H1 (cell line): ENCODE measurements around the gene CUBN. TPM values are rescaled to one million over a fixed set of nuclear protein-coding genes. Genes with fewer than 3 reads are reported as not detected.

Experiments used
- CTCF ChIA-PET: fragments of 300-600 bp; sonication (Branson Sonifier 250); formaldehyde crosslinking; loops from one replicate; lab custom pipeline; 2021; ENCODE audit not compliant: partially characterized antibody; lab: Charles Lee
- POLR2A ChIA-PET: fragments of 300-600 bp; sonication (Branson Sonifier 250); formaldehyde crosslinking; loops from one replicate; lab custom pipeline; 2021; ENCODE audit warnings: inconsistent platforms; ENCODE audit not compliant: partially characterized antibody; lab: Charles Lee
- DNase-seq, 2 experiments: peaks; one replicate each; pipeline versions ENCODE4 v3.0.0 to v3.0.0-alpha.2; 2010 to 2022; ENCODE audit warnings: low spot score in 2 of 2, low read depth in 1 of 2, mixed read lengths in 1 of 2
- FAIRE-seq: peaks from 2 replicates; lab custom pipeline; 2011; peaks lifted over from hg19 to GRCh38; lab: Jason Lieb, UNC
- H2AFZ ChIP-seq: 2 replicates; pipeline ENCODE4 v1.8.1; 2012; ENCODE audit warnings: low read length, inconsistent platforms
- H2AK5ac ChIP-seq: 2 replicates; pipeline ENCODE4 v1.6.1; 2013; ENCODE audit warnings: low read depth, low read length
- H2BK120ac ChIP-seq: replicated peaks from 2 replicates; pipeline ENCODE3; 2013; ENCODE audit warnings: low read depth, low read length, inconsistent platforms
- H2BK12ac ChIP-seq: 2 replicates; pipeline ENCODE4 v1.6.1; 2013; ENCODE audit warnings: low read depth, low read length
- H2BK15ac ChIP-seq: 2 replicates; pipeline ENCODE4 v1.6.1; 2013; ENCODE audit warnings: low read length
- H2BK20ac ChIP-seq: 2 replicates; pipeline ENCODE4 v1.6.1; 2013; ENCODE audit warnings: low read length
- H2BK5ac ChIP-seq: 2 replicates; pipeline ENCODE4 v1.6.1; 2013; ENCODE audit warnings: low read depth, low read length
- H3K14ac ChIP-seq: 2 replicates; pipeline ENCODE4 v1.6.1; 2013; ENCODE audit warnings: inconsistent platforms; ENCODE audit not compliant: insufficient read length
- H3K18ac ChIP-seq: 2 replicates; pipeline ENCODE4 v1.6.1; 2013; ENCODE audit warnings: low read length; ENCODE audit errors: extremely low read depth
- H3K23ac ChIP-seq: 2 replicates; pipeline ENCODE4 v1.6.1; 2013; ENCODE audit warnings: inconsistent platforms; ENCODE audit not compliant: insufficient read length
- H3K23me2 ChIP-seq: 2 replicates; pipeline ENCODE4 v1.6.1; 2013; ENCODE audit warnings: low read depth, low read length
- H3K27ac ChIP-seq: 2 replicates; pipeline ENCODE4 v1.6.1; 2011; ENCODE audit warnings: low read depth, low read length, inconsistent platforms
- H3K27me3 ChIP-seq, 4 experiments: replicated peaks in 1 of 4; 1 replicate in 1 of 4; 2 replicates in 3 of 4; pipeline versions ENCODE4 v1.6.1 to v1.8.1; 2011 to 2013; ENCODE audit warnings: low read length in 3 of 4, mild to moderate bottlenecking in 3 of 4, inconsistent platforms in 2 of 4, mixed read lengths in 2 of 4, moderate library complexity in 1 of 4; ENCODE audit not compliant: control insufficient read depth in 3 of 4, insufficient read depth in 3 of 4; ENCODE audit errors: extremely low read depth in 1 of 4
- H3K36me3 ChIP-seq, 4 experiments: 2 replicates each; pipeline versions ENCODE4 v1.6.1 to v1.8.1; 2011 to 2013; ENCODE audit warnings: mild to moderate bottlenecking in 4 of 4, low read length in 3 of 4, moderate library complexity in 2 of 4, control low read depth in 1 of 4, inconsistent platforms in 1 of 4; ENCODE audit not compliant: insufficient read depth in 4 of 4, control insufficient read depth in 2 of 4
- H3K4ac ChIP-seq: replicated peaks from 2 replicates; pipeline ENCODE3; 2013; ENCODE audit warnings: low read length, low read depth, mixed read lengths, inconsistent platforms; ENCODE audit not compliant: insufficient read length
- H3K4me1 ChIP-seq, 4 experiments: replicated peaks in 1 of 4; 1 replicate in 1 of 4; 2 replicates in 3 of 4; pipeline versions ENCODE4 v1.6.1 to v1.8.1; 2011 to 2013; ENCODE audit warnings: low read length in 3 of 4, inconsistent platforms in 2 of 4, mixed read lengths in 1 of 4; ENCODE audit not compliant: insufficient read depth in 4 of 4, control insufficient read depth in 3 of 4
- H3K4me2 ChIP-seq, 2 experiments: 2 replicates each; pipeline versions ENCODE4 v1.6.1 to v1.8.1; 2011 to 2013; ENCODE audit warnings: low read depth in 2 of 2, low read length in 2 of 2, control low read depth in 1 of 2, inconsistent platforms in 1 of 2, mild to moderate bottlenecking in 1 of 2; ENCODE audit not compliant: insufficient read depth in 1 of 2
- H3K4me3 ChIP-seq, 4 experiments: fragments of 200-600, 300-600 bp in 1 of 4; sonication (generic), shearing (Covaris generic), sonication (Bioruptor Twin) in 1 of 4; 2 replicates each; pipeline versions ENCODE4 v1.5.1 to v1.8.1; 2011 to 2016; ENCODE audit warnings: low read length in 4 of 4, low read depth in 3 of 4, control low read depth in 2 of 4, inconsistent platforms in 2 of 4, mild to moderate bottlenecking in 2 of 4, mixed read lengths in 1 of 4, moderate library complexity in 1 of 4; ENCODE audit not compliant: insufficient read depth in 2 of 4; ENCODE audit errors: extremely low read depth in 1 of 4
- H3K56ac ChIP-seq: replicated peaks from 2 replicates; pipeline ENCODE3; 2013; ENCODE audit warnings: low read depth, mild to moderate bottlenecking, mixed read lengths, low read length, inconsistent platforms; ENCODE audit not compliant: insufficient read length
- H3K79me1 ChIP-seq: 2 replicates; pipeline ENCODE4 v1.6.1; 2013; ENCODE audit warnings: low read depth, low read length, control low read depth
- H3K79me2 ChIP-seq, 2 experiments: 2 replicates each; pipeline versions ENCODE4 v1.6.1 to v1.8.1; 2012 to 2013; ENCODE audit warnings: low read length in 2 of 2, mild to moderate bottlenecking in 2 of 2, inconsistent platforms in 1 of 2; ENCODE audit not compliant: insufficient read depth in 2 of 2, control insufficient read depth in 1 of 2
- H3K9ac ChIP-seq, 4 experiments: replicated peaks in 1 of 4; 1 replicate in 1 of 4; 2 replicates in 3 of 4; pipeline versions ENCODE4 v1.6.1 to v1.8.1; 2011 to 2013; ENCODE audit warnings: low read depth in 3 of 4, low read length in 3 of 4, control low read depth in 2 of 4, mild to moderate bottlenecking in 2 of 4, moderate library complexity in 2 of 4, inconsistent platforms in 1 of 4; ENCODE audit errors: extremely low read depth in 1 of 4
- H3K9me3 ChIP-seq, 2 experiments: 2 replicates each; pipeline versions ENCODE4 v1.6.1 to v1.8.1; 2012 to 2013; ENCODE audit warnings: mild to moderate bottlenecking in 2 of 2, moderate library complexity in 2 of 2, control low read depth in 1 of 2, inconsistent platforms in 1 of 2, low read depth in 1 of 2, low read length in 1 of 2, mixed read lengths in 1 of 2; ENCODE audit not compliant: insufficient read depth in 2 of 2
- H4K20me1 ChIP-seq, 2 experiments: replicated peaks in 1 of 2; 2 replicates each; pipeline versions ENCODE3 to v1.8.1; 2011 to 2013; ENCODE audit warnings: inconsistent platforms in 2 of 2, low read length in 2 of 2, mild to moderate bottlenecking in 1 of 2; ENCODE audit not compliant: insufficient read depth in 2 of 2, control insufficient read depth in 1 of 2
- H4K5ac ChIP-seq: 2 replicates; pipeline ENCODE4 v1.6.1; 2013; ENCODE audit warnings: low read length, low read depth, mixed read lengths, inconsistent platforms; ENCODE audit not compliant: insufficient read length
- H4K8ac ChIP-seq: 2 replicates; pipeline ENCODE4 v1.8.0; 2013; ENCODE audit warnings: mild to moderate bottlenecking, moderate library complexity, low read length, inconsistent platforms; ENCODE audit not compliant: insufficient read depth; ENCODE audit errors: extremely low read depth
- H4K91ac ChIP-seq: replicated peaks from 2 replicates; pipeline ENCODE3; 2013; ENCODE audit warnings: low read length, mixed read lengths, inconsistent platforms; ENCODE audit not compliant: insufficient read length
- ATF2 ChIP-seq: IDR thresholded peaks from 2 replicates; pipeline ENCODE4 v1.6.1; 2012; ENCODE audit warnings: low read length, inconsistent platforms
- BACH1 ChIP-seq: IDR thresholded peaks from 2 replicates; pipeline ENCODE4 v1.6.1; 2012; ENCODE audit warnings: low read length, improper control_type of control experiment
- CHD1 ChIP-seq: IDR thresholded peaks from 2 replicates; pipeline ENCODE4 v1.6.1; 2012; ENCODE audit warnings: low read depth, low read length, improper control_type of control experiment
- CHD2 ChIP-seq: IDR thresholded peaks from 2 replicates; pipeline ENCODE4 v1.6.1; 2012; ENCODE audit warnings: low read length, improper control_type of control experiment
- EZH2 ChIP-seq: fragments of 200-600 bp; sonication (generic); IDR thresholded peaks from 2 replicates; pipeline ENCODE4 v1.7.1; 2012; ENCODE audit warnings: low read depth, mild to moderate bottlenecking, moderate library complexity, low read length, inconsistent platforms; ENCODE audit not compliant: severe bottlenecking
- JUND ChIP-seq: IDR thresholded peaks from 2 replicates; pipeline ENCODE4 v1.6.1; 2011; ENCODE audit warnings: mild to moderate bottlenecking, improper control_type of control experiment, low read length
- MAX ChIP-seq: IDR thresholded peaks from 2 replicates; pipeline ENCODE4 v1.6.1; 2012; ENCODE audit warnings: inconsistent platforms
- NRF1 ChIP-seq: IDR thresholded peaks from 2 replicates; pipeline ENCODE4 v1.6.1; 2011; ENCODE audit warnings: mild to moderate bottlenecking, low read depth, low read length, improper control_type of control experiment
- POLR2A ChIP-seq, 2 experiments: IDR thresholded peaks; 1 replicate in 1 of 2; 2 replicates in 1 of 2; pipeline ENCODE4 v1.6.1; 2011; ENCODE audit warnings: low read depth in 2 of 2, low read length in 2 of 2, mild to moderate bottlenecking in 2 of 2; ENCODE audit errors: control extremely low read depth in 1 of 2
- RAD21 ChIP-seq, 2 experiments: IDR thresholded peaks in 1 of 2; conservative IDR thresholded peaks in 1 of 2; 2 replicates each; pipeline ENCODE4 v1.6.1; 2011; ENCODE audit warnings: low read depth in 2 of 2, low read length in 2 of 2, improper control_type of control experiment in 1 of 2, inconsistent platforms in 1 of 2, mild to moderate bottlenecking in 1 of 2, moderate library complexity in 1 of 2
- TAF1 ChIP-seq: IDR thresholded peaks from 2 replicates; pipeline ENCODE4 v1.6.1; 2011; ENCODE audit warnings: mild to moderate bottlenecking, low read depth, low read length
- polyA plus RNA-seq, 7 experiments: library from polyadenylated mRNA; depleted of rRNA in 3 of 7; stranded (reverse) in 5 of 7; unstranded in 2 of 7; fragments of >200 nt in 5 of 7; fragments of 200-250 nt in 2 of 7; gene quantifications; 1 replicate in 5 of 7; 2 replicates in 1 of 7; 4 replicates in 1 of 7; pipeline versions ENCODE4 v1.2.1 to v1.2.3, GENCODE V29; 2011 to 2013; ENCODE audit warnings: missing spikeins in 2 of 7, mixed read lengths in 2 of 7
- total RNA-seq: library from RNA; stranded (reverse); fragmentation: NEBNext Ultra II Directional; extraction: Animal tissue kit (Norgen Biotek cat#: 25700); gene quantifications from 2 replicates; pipeline ENCODE4 v1.2.1, GENCODE V29; 2021

Gene CUBN
- total and polyA plus RNA-seq, 2 of the 8 experiments (the other 6 are each of a cell fraction or from before 2014, with no cell fraction given): 0.04 to 0.08 TPM

GRCh38 chr10:17059197-17059688 is 70.4 kb downstream of the CUBN start:
- Histone ChIP-seq H3K23ac (no peak overlapping the region), H4K20me1 (no peaks in the 10 kb centered on the region), H3K27me3 (no peaks in the 10 kb centered on the region), H2AFZ (no peak overlapping the region), H3K79me1 (no peaks in the 10 kb centered on the region), H3K4ac (no peak overlapping the region), H2BK15ac (no peak overlapping the region), H3K36me3 (no peaks in the 10 kb centered on the region), H2AK5ac (no peak overlapping the region), H4K91ac (no peak overlapping the region), H2BK5ac (no peak overlapping the region), H3K79me2 (no peaks in the 10 kb centered on the region), H3K27ac (no peak overlapping the region), H2BK120ac (no peak overlapping the region), H2BK20ac (no peak overlapping the region), H3K4me3 (no peak overlapping the region), H3K9me3 (no peaks in the 10 kb centered on the region), H3K56ac (no peak overlapping the region), H3K9ac (no peak overlapping the region), H4K8ac (no peak overlapping the region), H3K4me1 (peaks cover 0 to 6% (median 0%) of the 10 kb centered on the region in 4 experiments; a peak in 1 of 7 replicates), H3K14ac (no peak overlapping the region), H2BK12ac (no peak overlapping the region), H4K5ac (no peak overlapping the region), H3K18ac (no peak overlapping the region), H3K23me2 (no peaks in the 10 kb centered on the region), H3K4me2 (no peak overlapping the region)
- ChIA-PET CTCF (interaction anchor here (0.6 to 1.1 kb wide), 2 partner anchors 25 to 60 kb away, joined by 3 read pairs; no protein-coding TSS in a partner anchor), POLR2A (no interaction called here)
- FAIRE-seq: no peak
- DNase-seq: no peak
- TF ChIP-seq CHD2: no peak
- TF ChIP-seq BACH1: no peak
- no peak for TF ChIP-seq POLR2A (IDR thresholded peaks at IDR 0.05; ENCODE audit: control extremely low read depth in 1 of 2, low read depth in 2 of 2, low read length in 2 of 2)
- TF ChIP-seq RAD21 (IDR thresholded peaks at IDR 0.05 in 1 of 2, conservative IDR thresholded peaks at IDR 0.05 in 1 of 2; ENCODE audit: low read depth in 2 of 2, low read length in 2 of 2): no peak
- no peak for TF ChIP-seq EZH2
- no peak for TF ChIP-seq ATF2
- no peak for TF ChIP-seq MAX
- TF ChIP-seq JUND: no peak
- no peak for TF ChIP-seq CHD1
- TF ChIP-seq NRF1: no peak
- TF ChIP-seq TAF1: no peak
